SJCRH30 (cell line): ENCODE data around the gene ARHGEF7. TPM values are rescaled to one million over a fixed set of nuclear protein-coding genes. Genes with fewer than 3 reads are reported as not detected.

ENCODE experiments used
- DNase-seq, 2 experiments: peaks; one replicate each; pipeline ENCODE4 v3.0.0-alpha.2; 2015 to 2020
- H3K27ac ChIP-seq: fragments of 250-450 bp; sonication (Bioruptor Pico); 2 replicates; pipeline ENCODE4 v1.5.1; 2020; ENCODE audit warnings: mild to moderate bottlenecking, moderate library complexity
- H3K27me3 ChIP-seq: fragments of 250-450 bp; sonication (Bioruptor Pico); 2 replicates; pipeline ENCODE4 v1.5.1; 2020; ENCODE audit warnings: mild to moderate bottlenecking, moderate library complexity
- H3K36me3 ChIP-seq: fragments of 250-450 bp; sonication (Bioruptor Pico); 2 replicates; pipeline ENCODE4 v1.5.1; 2020; ENCODE audit warnings: mild to moderate bottlenecking, moderate library complexity
- H3K4me1 ChIP-seq: fragments of 250-450 bp; sonication (Bioruptor Pico); 2 replicates; pipeline ENCODE4 v1.5.1; 2020; ENCODE audit warnings: mild to moderate bottlenecking, moderate library complexity
- H3K4me3 ChIP-seq: fragments of 250-450 bp; sonication (Bioruptor Pico); 2 replicates; pipeline ENCODE4 v1.5.1; 2020; ENCODE audit warnings: mild to moderate bottlenecking, moderate library complexity
- H3K9me3 ChIP-seq: fragments of 250-450 bp; sonication (Bioruptor Pico); replicated peaks from 2 replicates; pipeline ENCODE4 v1.5.1; 2020; ENCODE audit warnings: mild to moderate bottlenecking, moderate library complexity
- total RNA-seq: library from RNA; depleted of rRNA; stranded (reverse); fragments of >200 nt; shearing (Covaris generic); gene quantifications from 2 replicates; pipeline ENCODE4 v1.2.3, GENCODE V29; 2014

Gene ARHGEF7
- total RNA-seq, 1 experiment from 2014 or later: 34.6 TPM

- Histone ChIP-seq H3K36me3 (peaks cover 17% of the 10 kb centered on the region; the same call in 1 of the 2 replicates), H3K4me3 (no peak overlapping the region), H3K9me3 (no peaks in the 10 kb centered on the region), H3K4me1 (no peaks in the 10 kb centered on the region), H3K27ac (no peak overlapping the region), H3K27me3 (no peaks in the 10 kb centered on the region)
- no peak for DNase-seq
Measured at GRCh38 chr13:111241862-111242261, 126.8 kb downstream of the ARHGEF7 start.

DNA sequence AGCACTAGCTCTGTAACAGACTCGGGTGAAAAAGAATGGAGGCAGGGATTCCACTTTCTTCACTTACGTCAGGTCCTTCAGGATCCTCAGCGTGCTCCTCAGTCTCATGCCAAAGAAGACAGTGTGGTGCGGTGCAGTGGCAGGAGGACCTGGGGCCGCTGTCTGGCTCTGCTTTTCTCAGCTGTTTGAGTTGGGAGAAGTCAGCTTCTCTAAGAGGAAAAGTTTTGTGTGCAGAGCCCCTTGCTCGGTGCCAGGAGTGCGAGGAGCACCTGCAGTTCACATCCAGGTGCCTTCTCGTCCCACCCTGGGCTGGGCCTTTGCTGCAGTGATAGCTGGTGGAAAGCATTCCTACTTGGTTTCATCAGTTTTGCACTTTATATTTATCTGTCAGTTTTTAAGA lies 127.5 kb downstream of the ARHGEF7 start:
- H3K4me3 ChIP-seq: no peak overlapping the region
- H3K27me3 ChIP-seq: no peaks in the 10 kb centered on the region
- no peaks in the 10 kb centered on the region for H3K9me3 ChIP-seq
- H3K36me3 ChIP-seq: peaks cover 19% of the 10 kb centered on the region; the same call in 1 of the 2 replicates
- no peak for DNase-seq
- no peaks in the 10 kb centered on the region; the same call in 1 of the 2 replicates for H3K4me1 ChIP-seq
- H3K27ac ChIP-seq: no peak overlapping the region

GRCh38 chr13:111243981-111244380 lies 128.9 kb downstream of the ARHGEF7 start:
- no peak for DNase-seq
- H3K4me3 ChIP-seq: no peak overlapping the region
- H3K4me1 ChIP-seq: peaks cover 3% of the 10 kb centered on the region; the same call in 1 of the 2 replicates
- no peak overlapping the region for H3K27ac ChIP-seq
- H3K36me3 ChIP-seq: peaks cover 19% of the 10 kb centered on the region; the same call in 1 of the 2 replicates
- no peaks in the 10 kb centered on the region for H3K27me3 ChIP-seq
- no peaks in the 10 kb centered on the region for H3K9me3 ChIP-seq

DNA sequence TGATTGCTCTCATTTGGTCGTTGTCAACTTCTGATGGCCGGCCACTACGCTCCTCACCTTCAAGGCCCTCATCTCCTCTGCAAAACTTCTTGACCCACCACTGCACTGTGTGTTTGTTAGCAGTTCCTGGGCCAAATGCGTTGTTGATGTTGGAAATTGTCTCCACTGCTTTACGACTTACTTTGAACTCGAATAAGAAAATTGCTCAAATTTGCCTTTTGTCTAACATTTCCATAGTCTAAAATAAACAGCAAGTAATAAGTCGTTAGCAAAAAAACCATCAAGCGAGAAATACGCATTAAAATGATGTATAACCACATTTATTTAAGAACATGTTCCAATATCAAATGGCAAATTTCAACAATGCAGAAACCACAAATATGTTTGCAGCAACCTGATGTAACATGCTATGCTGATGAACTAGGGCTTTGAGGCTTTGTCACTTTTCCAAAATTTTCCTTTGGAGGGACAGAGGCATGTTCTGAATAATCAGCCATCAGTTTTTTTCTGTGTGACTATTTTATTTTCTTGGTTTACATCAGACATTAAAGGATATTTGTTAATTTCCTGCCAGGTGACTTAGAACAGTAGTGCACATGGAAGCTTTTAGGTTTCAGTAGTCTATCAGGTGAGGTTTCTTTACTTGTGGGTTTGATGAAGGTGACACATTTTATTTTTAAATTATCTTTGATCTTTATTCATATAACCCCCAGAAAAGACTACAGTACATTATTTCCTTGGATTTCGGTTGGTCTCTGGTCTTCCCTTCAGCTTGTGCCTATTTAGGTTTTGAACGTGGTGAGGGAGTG lies 130.7 kb downstream of the ARHGEF7 start:
- peaks cover 3% of the 10 kb centered on the region; the same call in 1 of the 2 replicates for H3K4me1 ChIP-seq

DNA sequence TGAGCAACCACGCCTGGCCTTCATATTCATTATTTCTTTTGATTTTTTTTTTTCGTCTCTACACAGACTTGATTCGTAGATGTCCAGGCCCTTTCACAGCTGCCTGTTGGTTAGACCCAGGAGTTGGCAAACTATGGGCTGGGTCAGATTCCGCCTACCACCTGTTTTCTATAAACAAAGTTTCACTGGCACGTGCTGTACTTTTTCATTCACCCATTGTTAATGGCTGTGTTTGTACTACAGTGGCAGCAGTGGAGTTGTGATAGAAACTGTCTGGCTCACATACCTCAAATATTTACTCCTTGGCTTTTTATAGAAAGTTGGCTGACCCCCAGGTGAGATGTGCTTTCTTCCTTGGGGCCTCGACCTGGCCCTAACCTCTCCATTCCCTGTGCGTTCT lies 132.4 kb downstream of the ARHGEF7 start:
- H3K27ac ChIP-seq: no peak overlapping the region
- DNase-seq: peak; percentile 51 to 61

More for the DNA sequence above, 130.7 kb downstream of the ARHGEF7 start:
- H3K9me3 ChIP-seq: no peaks in the 10 kb centered on the region
- no peak for DNase-seq
- peaks cover 19% of the 10 kb centered on the region; the same call in 1 of the 2 replicates for H3K36me3 ChIP-seq
- no peak overlapping the region for H3K27ac ChIP-seq
- H3K27me3 ChIP-seq: no peaks in the 10 kb centered on the region
- H3K4me3 ChIP-seq: no peak overlapping the region

GRCh38 chr13:111248822-111249221 lies 133.7 kb downstream of the ARHGEF7 start:
- no peak overlapping the region for H3K4me3 ChIP-seq
- no peaks in the 10 kb centered on the region for H3K9me3 ChIP-seq
- no peak for DNase-seq
- H3K27ac ChIP-seq: no peak overlapping the region
- no peaks in the 10 kb centered on the region for H3K27me3 ChIP-seq
- H3K4me1 ChIP-seq: peaks cover 3% of the 10 kb centered on the region; the same call in 1 of the 2 replicates
- H3K36me3 ChIP-seq: peaks cover 11% of the 10 kb centered on the region; the same call in 1 of the 2 replicates

More for the DNA sequence above, 132.4 kb downstream of the ARHGEF7 start:
- Histone ChIP-seq H3K36me3 (peaks cover 14% of the 10 kb centered on the region; the same call in 1 of the 2 replicates), H3K4me3 (no peak overlapping the region), H3K4me1 (peaks cover 3% of the 10 kb centered on the region; the same call in 1 of the 2 replicates), H3K27me3 (no peaks in the 10 kb centered on the region), H3K9me3 (no peaks in the 10 kb centered on the region)

DNA sequence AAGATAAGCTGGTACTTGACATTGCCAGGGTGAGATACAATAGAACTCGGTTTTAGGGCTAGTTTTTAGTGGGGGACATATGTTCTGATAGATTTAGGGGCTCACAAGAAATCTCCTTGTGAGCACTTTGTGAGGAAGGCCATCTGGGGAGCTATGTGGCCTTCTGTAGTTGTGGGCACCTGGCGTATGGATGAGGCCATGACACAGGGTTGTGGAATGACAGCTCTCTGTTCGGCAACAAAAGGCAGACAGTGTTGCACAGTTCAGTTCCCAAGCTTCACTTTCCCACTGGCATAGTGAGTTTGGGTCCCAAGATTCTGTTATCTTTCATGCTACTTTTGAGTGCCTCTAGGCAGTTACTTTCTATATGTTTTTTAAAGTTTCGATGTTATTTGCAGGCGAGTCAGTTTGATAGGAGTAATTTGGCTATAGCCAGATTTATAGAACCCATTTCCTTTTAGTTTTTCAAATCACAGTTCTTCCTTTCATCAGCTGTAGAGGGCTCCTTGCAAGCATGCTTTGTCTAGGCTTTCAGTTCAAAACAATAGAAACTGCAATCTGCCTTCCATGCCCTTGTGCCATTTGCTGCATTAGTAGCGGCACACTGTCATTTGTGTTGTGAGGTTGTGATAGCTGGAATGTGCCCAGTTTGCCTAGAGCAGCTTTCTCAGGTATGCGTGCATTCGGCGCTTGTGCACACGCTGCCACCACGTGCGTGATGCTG lies 134.7 kb downstream of the ARHGEF7 start:
- peaks cover 3% of the 10 kb centered on the region; the same call in 1 of the 2 replicates for H3K4me1 ChIP-seq
- DNase-seq: no peak
- H3K36me3 ChIP-seq: peaks cover 11% of the 10 kb centered on the region; the same call in 1 of the 2 replicates
- no peak overlapping the region for H3K27ac ChIP-seq
- H3K9me3 ChIP-seq: no peaks in the 10 kb centered on the region
- no peak overlapping the region for H3K4me3 ChIP-seq
- H3K27me3 ChIP-seq: no peaks in the 10 kb centered on the region

DNA sequence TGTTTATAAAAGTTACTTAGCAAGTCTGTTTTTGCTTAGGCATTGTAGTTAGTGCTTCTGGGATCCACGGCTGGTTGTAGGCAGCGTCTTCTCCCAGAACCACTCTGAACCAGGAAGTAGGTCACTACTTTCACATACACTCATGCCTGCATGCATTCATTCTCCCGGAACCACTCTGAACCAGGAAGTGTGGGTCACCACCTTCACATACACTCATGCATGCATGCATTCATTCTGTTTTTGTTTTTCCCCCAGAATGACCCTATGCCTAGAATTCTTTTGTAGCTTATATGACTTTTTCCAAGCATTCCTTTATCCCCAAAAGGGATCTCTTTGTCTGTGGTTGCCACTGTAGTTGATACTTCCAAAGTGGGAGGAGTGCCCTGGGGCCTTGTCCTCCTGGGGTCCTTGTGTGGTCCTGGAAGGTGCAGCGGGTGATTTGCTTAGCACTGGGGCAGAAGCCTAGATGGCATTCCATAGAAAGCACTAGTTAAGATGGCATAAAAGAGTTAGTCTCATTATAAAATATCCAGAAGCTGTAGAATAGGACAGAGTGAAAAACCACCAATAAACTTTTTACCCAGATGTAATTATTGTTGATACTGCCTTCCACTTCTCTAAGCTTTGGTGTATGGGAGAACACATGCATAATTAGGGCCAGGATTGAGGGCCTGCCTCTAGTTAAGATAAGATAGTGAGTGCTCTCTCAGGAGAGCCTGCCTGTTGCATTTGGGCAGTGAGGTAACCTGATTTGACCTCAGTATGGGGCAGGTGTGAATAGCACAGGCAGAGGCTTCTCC lies 136.7 kb downstream of the ARHGEF7 start:
- Histone ChIP-seq H3K36me3 (peaks cover 2% of the 10 kb centered on the region; the same call in 1 of the 2 replicates), H3K4me1 (peaks cover 3% of the 10 kb centered on the region; the same call in 1 of the 2 replicates), H3K9me3 (no peaks in the 10 kb centered on the region), H3K4me3 (no peak overlapping the region), H3K27me3 (no peaks in the 10 kb centered on the region), H3K27ac (no peak overlapping the region)
- DNase-seq: no peak

DNA sequence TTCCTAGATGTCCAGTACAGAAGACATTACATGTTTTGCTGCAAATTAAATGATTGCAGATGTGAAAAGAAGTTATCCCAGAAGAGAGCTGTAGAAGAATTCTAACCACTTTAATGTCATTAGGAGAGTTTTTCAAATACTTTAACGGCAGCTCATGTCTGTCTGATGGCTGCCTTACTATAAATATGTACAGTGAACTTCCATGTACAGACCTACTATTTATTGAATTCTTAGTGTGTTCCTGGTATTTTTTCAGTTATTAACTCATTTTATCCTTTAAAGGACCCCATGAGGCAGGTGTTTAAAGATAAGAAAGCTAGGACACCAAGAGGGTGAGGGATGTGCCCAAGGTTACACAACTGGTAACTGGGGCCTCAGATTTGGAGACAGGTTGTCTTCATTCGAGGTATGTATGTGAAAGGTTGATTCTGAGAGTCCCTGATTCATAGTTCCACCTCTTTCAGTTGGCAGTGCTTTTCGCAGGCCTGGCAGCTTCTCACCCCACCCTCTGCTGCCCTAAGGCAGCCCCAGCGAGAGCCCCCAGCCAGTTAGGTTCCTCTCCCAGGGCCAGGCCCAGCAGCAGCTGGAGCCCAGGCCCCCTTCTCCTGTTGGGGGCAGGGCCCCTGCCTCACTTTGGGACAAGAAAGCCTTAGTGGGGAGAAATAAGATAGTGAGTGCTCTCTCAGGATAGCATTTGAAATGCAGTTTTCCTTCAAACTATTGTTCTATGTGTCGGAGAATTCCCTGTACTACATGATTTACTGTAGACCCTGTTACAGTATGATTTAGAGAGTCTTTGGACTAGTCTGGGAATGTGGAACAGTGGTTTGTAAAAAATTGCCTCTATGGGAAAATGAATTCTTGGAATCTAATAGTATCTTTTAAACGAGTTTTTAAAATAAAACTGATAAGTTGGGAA lies 137.6 kb downstream of the ARHGEF7 start:
- H3K27ac ChIP-seq: no peak overlapping the region
- H3K4me3 ChIP-seq: no peak overlapping the region
- no peaks in the 10 kb centered on the region for H3K27me3 ChIP-seq
- peaks cover 2% of the 10 kb centered on the region; the same call in 1 of the 2 replicates for H3K4me1 ChIP-seq
- no peak for DNase-seq
- H3K36me3 ChIP-seq: peaks cover 3% of the 10 kb centered on the region; the same call in 1 of the 2 replicates
- H3K9me3 ChIP-seq: no peaks in the 10 kb centered on the region

GRCh38 chr13:111253365-111253872 lies 138.3 kb downstream of the ARHGEF7 start:
- no peaks in the 10 kb centered on the region for H3K4me1 ChIP-seq
- no peak overlapping the region for H3K27ac ChIP-seq
- H3K9me3 ChIP-seq: no peaks in the 10 kb centered on the region
- no peak for DNase-seq
- no peaks in the 10 kb centered on the region for H3K27me3 ChIP-seq
- no peak overlapping the region for H3K4me3 ChIP-seq
- H3K36me3 ChIP-seq: peaks cover 5% of the 10 kb centered on the region; the same call in 1 of the 2 replicates

- no peaks in the 10 kb centered on the region for H3K9me3 ChIP-seq
- H3K4me3 ChIP-seq: no peak overlapping the region
- H3K27me3 ChIP-seq: no peaks in the 10 kb centered on the region
- no peak for DNase-seq
- H3K36me3 ChIP-seq: peaks cover 11% of the 10 kb centered on the region; the same call in 1 of the 2 replicates
- H3K4me1 ChIP-seq: no peaks in the 10 kb centered on the region
- no peak overlapping the region for H3K27ac ChIP-seq
Measured at GRCh38 chr13:111255228-111255790, 140.2 kb downstream of the ARHGEF7 start.

GRCh38 chr13:111256458-111256857 lies 141.3 kb downstream of the ARHGEF7 start:
- Histone ChIP-seq H3K4me1 (no peaks in the 10 kb centered on the region), H3K4me3 (no peak overlapping the region), H3K27me3 (no peaks in the 10 kb centered on the region), H3K27ac (no peak overlapping the region), H3K36me3 (peaks cover 12% of the 10 kb centered on the region; the same call in 1 of the 2 replicates), H3K9me3 (no peaks in the 10 kb centered on the region)
- no peak for DNase-seq

DNA sequence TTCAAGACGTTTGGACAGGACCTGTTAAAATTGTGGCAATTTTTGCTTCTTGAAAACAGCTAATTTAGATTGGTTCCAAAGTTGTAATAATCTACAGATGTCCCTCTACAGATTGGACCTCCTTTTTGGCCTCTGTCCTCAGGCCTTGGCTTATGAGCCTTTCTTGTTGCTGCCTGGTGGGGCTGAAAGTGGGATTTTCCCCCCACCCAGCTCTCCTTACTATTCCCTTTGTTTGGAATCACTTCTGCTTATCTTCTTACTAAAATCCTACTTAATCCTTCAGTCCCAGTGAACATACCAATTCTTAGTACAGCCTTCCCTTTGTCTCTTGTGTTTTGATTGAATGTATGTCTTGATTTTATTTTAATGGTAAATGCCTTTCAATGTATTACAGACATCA lies 141.8 kb downstream of the ARHGEF7 start:
- Histone ChIP-seq H3K9me3 (no peaks in the 10 kb centered on the region), H3K27ac (no peak overlapping the region), H3K36me3 (peaks cover 12% of the 10 kb centered on the region; the same call in 1 of the 2 replicates), H3K4me3 (no peak overlapping the region), H3K4me1 (no peaks in the 10 kb centered on the region), H3K27me3 (no peaks in the 10 kb centered on the region)
- no peak for DNase-seq
